GM12892 (cell line): ENCODE measurements around the gene SH3RF1.

Experiments
- POLR2A ChIP-seq: IDR thresholded peaks from 2 replicates; pipeline ENCODE4 v1.6.1; 2011; ENCODE audit warnings: low read depth, low read length, control low read depth
- POLR2AphosphoS5 ChIP-seq: IDR thresholded peaks from 2 replicates; pipeline ENCODE4 v1.6.1; 2011; ENCODE audit warnings: low read depth, low read length, control low read depth

DNA sequence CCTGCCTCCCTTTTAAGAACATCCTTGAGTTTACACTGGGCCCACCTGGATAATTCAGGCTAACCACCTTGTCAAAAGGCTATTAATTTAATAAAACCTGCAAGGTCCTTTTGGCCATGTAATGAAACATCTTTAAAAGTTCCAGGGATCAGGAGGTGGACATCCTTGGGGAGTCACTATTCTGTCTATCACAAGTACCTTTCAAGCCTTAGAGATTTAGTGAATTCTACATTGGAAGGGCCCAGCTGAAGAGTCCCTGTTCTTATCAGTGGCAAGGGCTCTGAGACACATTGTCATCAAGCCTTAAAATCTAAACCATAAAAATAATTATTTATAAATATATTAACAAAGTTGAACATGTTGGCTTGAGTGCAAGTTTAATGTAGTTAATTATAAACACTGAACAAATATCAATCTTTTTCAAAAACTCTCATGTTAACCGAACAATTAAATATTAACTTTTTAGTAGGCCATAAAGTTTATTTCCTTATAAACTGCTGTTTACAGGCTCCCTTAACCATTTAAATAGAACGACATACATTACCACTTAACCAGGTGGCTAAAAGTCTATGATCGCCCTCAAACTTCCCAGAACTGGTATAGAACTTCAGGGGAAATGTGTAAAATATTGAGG lies 156.3 kb downstream of the SH3RF1 start:
- TF ChIP-seq POLR2A = no peak
- no peak for TF ChIP-seq POLR2AphosphoS5
